ENCODE data around the gene ADH5. TPM values are rescaled to one million over a fixed set of nuclear protein-coding genes. Genes with fewer than 3 reads are reported as not detected.

ADH5 gene
- total and polyA plus RNA-seq, 2 donors (not counting 1 experiment from before 2014, with no cell fraction given): 23.9 to 65.6 TPM

DNA sequence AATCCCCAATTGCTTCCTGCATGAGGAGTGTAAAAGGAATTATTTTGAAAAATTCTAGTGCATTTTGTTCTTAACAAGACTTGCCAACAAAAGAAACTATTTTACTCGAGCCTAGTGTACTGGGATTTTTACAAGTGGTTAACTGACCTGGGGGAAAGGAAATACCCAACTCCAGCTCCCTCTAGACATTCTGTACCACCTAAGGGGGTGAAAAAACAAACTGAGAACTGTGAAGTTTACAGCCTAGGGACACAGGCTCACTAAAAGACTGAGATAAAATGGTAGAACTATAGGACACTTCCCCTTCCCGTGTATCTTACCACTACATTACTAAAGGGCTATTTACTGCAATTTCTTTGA lies 2.6 kb upstream of the ADH5 start:
- no peaks in the 10 kb centered on the region for H3K27me3 Mint-ChIP-seq
- ATAC-seq (ENCODE audit: low read depth): no peak
- intact Hi-C loops (cut with micrococcal nuclease): no loop called here
- H3K4me1 Mint-ChIP-seq: peaks cover 38% of the 10 kb centered on the region
- ChIA-PET CTCF (interaction anchor here (1.2 kb wide), 1 partner anchor 153 kb away, joined by 4 read pairs; no protein-coding TSS in a partner anchor), POLR2A (no interaction called here)
- no CpG with 5 or more reads among the region's 2 CpGs for WGBS (ENCODE audit: insufficient coverage)
- H3K9me3 ChIP-seq (ENCODE audit: control extremely low read depth in 1 of 3, control insufficient read depth in 2 of 3, insufficient read depth in 1 of 3, low read length in 2 of 3): no peaks in the 10 kb centered on the region
- H3K4me3 Mint-ChIP-seq: no peak overlapping the region
- DNase-seq: no peak
- no peak overlapping the region for H3K27ac Mint-ChIP-seq
- no peaks in the 10 kb centered on the region for H3K27me3 ChIP-seq (replicated peaks in 1 of 4; ENCODE audit: control extremely low read depth in 1 of 4, control insufficient read depth in 3 of 4, insufficient read depth in 4 of 4, low read length in 3 of 4)
- no peaks in the 10 kb centered on the region for H3K9me3 Mint-ChIP-seq (ENCODE audit: insufficient read depth)
- TF ChIP-seq, protein P1, sequence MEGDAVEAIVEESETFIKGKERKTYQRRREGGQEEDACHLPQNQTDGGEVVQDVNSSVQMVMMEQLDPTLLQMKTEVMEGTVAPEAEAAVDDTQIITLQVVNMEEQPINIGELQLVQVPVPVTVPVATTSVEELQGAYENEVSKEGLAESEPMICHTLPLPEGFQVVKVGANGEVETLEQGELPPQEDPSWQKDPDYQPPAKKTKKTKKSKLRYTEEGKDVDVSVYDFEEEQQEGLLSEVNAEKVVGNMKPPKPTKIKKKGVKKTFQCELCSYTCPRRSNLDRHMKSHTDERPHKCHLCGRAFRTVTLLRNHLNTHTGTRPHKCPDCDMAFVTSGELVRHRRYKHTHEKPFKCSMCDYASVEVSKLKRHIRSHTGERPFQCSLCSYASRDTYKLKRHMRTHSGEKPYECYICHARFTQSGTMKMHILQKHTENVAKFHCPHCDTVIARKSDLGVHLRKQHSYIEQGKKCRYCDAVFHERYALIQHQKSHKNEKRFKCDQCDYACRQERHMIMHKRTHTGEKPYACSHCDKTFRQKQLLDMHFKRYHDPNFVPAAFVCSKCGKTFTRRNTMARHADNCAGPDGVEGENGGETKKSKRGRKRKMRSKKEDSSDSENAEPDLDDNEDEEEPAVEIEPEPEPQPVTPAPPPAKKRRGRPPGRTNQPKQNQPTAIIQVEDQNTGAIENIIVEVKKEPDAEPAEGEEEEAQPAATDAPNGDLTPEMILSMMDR (IDR thresholded peaks at IDR 0.05): no peak
- no peak for TF ChIP-seq EZH2 (IDR thresholded peaks at IDR 0.05; ENCODE audit: borderline replicate concordance, insufficient read depth, low read depth, low read length, poor library complexity, severe bottlenecking)
- no peak overlapping the region for H2AFZ ChIP-seq (ENCODE audit: insufficient read depth, low read depth, low read length, poor library complexity, severe bottlenecking)
- H3K4me2 ChIP-seq (replicated peaks; ENCODE audit: low read depth, low read length, poor library complexity, severe bottlenecking): no peak overlapping the region
- H3K4me3 ChIP-seq (ENCODE audit: control extremely low read depth in 1 of 5, extremely low read depth in 1 of 5, insufficient read depth in 1 of 5, low read depth in 2 of 5, low read length in 4 of 5): no peak overlapping the region
- no peaks in the 10 kb centered on the region for H3K36me3 ChIP-seq (replicated peaks in 1 of 2; ENCODE audit: control extremely low read depth in 1 of 2, control insufficient read depth in 1 of 2, extremely low read depth in 1 of 2, insufficient read depth in 2 of 2, low read length in 1 of 2)
- no peak overlapping the region for H3K9ac ChIP-seq (ENCODE audit: low read length)
- H3K4me1 ChIP-seq (ENCODE audit: control insufficient read depth in 2 of 2, insufficient read depth in 2 of 2, low read length in 2 of 2): peaks cover 15 to 25% of the 10 kb centered on the region in 2 donors
- H4K20me1 ChIP-seq (ENCODE audit: control insufficient read depth, insufficient read depth, low read length, poor library complexity, severe bottlenecking): no peaks in the 10 kb centered on the region
- H3K79me2 ChIP-seq (ENCODE audit: control insufficient read depth, insufficient read depth, low read length): peaks cover 46% of the 10 kb centered on the region
- H3K27ac ChIP-seq (ENCODE audit: low read length in 2 of 2): no peak overlapping the region

DNA sequence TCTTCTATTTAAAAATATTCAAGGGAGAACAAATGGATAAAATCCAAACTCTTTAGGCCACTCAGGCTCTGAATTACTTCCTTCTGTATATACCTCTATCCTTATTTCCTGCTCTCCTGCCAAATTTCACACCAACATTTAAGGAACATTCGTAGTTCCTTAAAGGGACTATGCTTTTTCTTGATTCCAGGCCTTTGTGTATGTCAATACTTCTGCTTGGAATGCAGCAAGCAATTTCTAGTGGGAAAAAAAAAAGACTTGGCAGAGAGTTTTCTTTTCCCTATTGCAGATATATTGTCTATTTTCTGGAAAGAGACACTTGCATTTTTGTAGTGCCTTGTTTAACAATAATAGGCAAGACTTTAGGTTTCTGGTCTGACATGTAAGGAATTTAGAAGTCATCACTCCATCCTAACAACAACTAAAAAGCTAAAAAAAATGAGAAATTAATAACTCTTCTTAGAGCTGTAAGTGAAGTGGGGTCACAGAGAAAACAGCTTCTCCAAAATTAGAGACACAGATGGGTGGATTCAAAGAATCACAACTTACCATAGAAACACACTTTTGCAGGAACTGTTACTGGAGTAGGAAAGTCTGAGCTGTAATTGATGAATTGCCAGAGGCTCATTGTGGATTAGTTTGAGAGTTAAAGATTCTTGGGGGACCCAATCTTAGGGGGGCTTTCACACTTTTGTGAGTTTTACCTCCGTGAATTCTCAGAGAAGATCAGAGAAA lies 2.1 kb upstream of the ADH5 start:
- H4K20me1 ChIP-seq (ENCODE audit: control insufficient read depth, insufficient read depth, low read length, poor library complexity, severe bottlenecking): no peaks in the 10 kb centered on the region

More for the DNA sequence above, 2.1 kb upstream of the ADH5 start:
- DNase-seq: no peak
- Histone ChIP-seq H3K9me3 (ENCODE audit: control extremely low read depth in 1 of 3, control insufficient read depth in 2 of 3, insufficient read depth in 1 of 3, low read length in 2 of 3) (no peaks in the 10 kb centered on the region), H3K27ac (ENCODE audit: low read length in 2 of 2) (no peak overlapping the region), H3K27me3 (replicated peaks in 1 of 4; ENCODE audit: control extremely low read depth in 1 of 4, control insufficient read depth in 3 of 4, insufficient read depth in 4 of 4, low read length in 3 of 4) (no peaks in the 10 kb centered on the region), H2AFZ (ENCODE audit: insufficient read depth, low read depth, low read length, poor library complexity, severe bottlenecking) (no peak overlapping the region), H3K36me3 (replicated peaks in 1 of 2; ENCODE audit: control extremely low read depth in 1 of 2, control insufficient read depth in 1 of 2, extremely low read depth in 1 of 2, insufficient read depth in 2 of 2, low read length in 1 of 2) (no peaks in the 10 kb centered on the region), H3K4me2 (replicated peaks; ENCODE audit: low read depth, low read length, poor library complexity, severe bottlenecking) (no peak overlapping the region), H3K9ac (ENCODE audit: low read length) (no peak overlapping the region), H3K4me1 (ENCODE audit: control insufficient read depth in 2 of 2, insufficient read depth in 2 of 2, low read length in 2 of 2) (peaks cover 15 to 25% of the 10 kb centered on the region in 2 donors), H3K79me2 (ENCODE audit: control insufficient read depth, insufficient read depth, low read length) (peaks cover 47% of the 10 kb centered on the region), H3K4me3 (ENCODE audit: control extremely low read depth in 1 of 5, extremely low read depth in 1 of 5, insufficient read depth in 1 of 5, low read depth in 2 of 5, low read length in 4 of 5) (no peak overlapping the region)
- TF ChIP-seq, protein P1 (IDR thresholded peaks at IDR 0.05): no peak
- TF ChIP-seq EZH2 (IDR thresholded peaks at IDR 0.05; ENCODE audit: borderline replicate concordance, insufficient read depth, low read depth, low read length, poor library complexity, severe bottlenecking): no peak
- Mint-ChIP-seq H3K4me3 (peak overlapping the region; percentile 64), H3K4me1 (peaks cover 40% of the 10 kb centered on the region), H3K9me3 (ENCODE audit: insufficient read depth) (no peaks in the 10 kb centered on the region), H3K27ac (peak overlapping the region; percentile 76), H3K27me3 (no peaks in the 10 kb centered on the region)
- POLR2A ChIA-PET: no interaction called here
- CTCF ChIA-PET: interaction anchor here (1.2 kb wide), 1 partner anchor 153 kb away, joined by 4 read pairs; no protein-coding TSS in a partner anchor
- WGBS (ENCODE audit: insufficient coverage): no CpG with 5 or more reads among the region's 2 CpGs
- no peak for ATAC-seq (ENCODE audit: low read depth)
- intact Hi-C loops (cut with micrococcal nuclease): no loop called here
